Retinal pigment epithelial cell (primary cell): ENCODE data around the gene USP1.

Experiments used
- DNase-seq: peaks from one replicate; pipeline ENCODE4 v3.0.0-alpha.2; 2010; ENCODE audit warnings: low read depth
- H3K4me3 ChIP-seq: 2 replicates; pipeline ENCODE4 v1.5.1; 2011; ENCODE audit warnings: mild to moderate bottlenecking, low read length, control low read depth, moderate library complexity
- TF ChIP-seq, protein P1 (sequence below): conservative IDR thresholded peaks from 2 replicates; pipeline ENCODE4 v1.5.1; 2011; ENCODE audit warnings: low read depth, low read length, control low read depth, inconsistent platforms

USP1 gene, protein sequence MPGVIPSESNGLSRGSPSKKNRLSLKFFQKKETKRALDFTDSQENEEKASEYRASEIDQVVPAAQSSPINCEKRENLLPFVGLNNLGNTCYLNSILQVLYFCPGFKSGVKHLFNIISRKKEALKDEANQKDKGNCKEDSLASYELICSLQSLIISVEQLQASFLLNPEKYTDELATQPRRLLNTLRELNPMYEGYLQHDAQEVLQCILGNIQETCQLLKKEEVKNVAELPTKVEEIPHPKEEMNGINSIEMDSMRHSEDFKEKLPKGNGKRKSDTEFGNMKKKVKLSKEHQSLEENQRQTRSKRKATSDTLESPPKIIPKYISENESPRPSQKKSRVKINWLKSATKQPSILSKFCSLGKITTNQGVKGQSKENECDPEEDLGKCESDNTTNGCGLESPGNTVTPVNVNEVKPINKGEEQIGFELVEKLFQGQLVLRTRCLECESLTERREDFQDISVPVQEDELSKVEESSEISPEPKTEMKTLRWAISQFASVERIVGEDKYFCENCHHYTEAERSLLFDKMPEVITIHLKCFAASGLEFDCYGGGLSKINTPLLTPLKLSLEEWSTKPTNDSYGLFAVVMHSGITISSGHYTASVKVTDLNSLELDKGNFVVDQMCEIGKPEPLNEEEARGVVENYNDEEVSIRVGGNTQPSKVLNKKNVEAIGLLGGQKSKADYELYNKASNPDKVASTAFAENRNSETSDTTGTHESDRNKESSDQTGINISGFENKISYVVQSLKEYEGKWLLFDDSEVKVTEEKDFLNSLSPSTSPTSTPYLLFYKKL

DNA sequence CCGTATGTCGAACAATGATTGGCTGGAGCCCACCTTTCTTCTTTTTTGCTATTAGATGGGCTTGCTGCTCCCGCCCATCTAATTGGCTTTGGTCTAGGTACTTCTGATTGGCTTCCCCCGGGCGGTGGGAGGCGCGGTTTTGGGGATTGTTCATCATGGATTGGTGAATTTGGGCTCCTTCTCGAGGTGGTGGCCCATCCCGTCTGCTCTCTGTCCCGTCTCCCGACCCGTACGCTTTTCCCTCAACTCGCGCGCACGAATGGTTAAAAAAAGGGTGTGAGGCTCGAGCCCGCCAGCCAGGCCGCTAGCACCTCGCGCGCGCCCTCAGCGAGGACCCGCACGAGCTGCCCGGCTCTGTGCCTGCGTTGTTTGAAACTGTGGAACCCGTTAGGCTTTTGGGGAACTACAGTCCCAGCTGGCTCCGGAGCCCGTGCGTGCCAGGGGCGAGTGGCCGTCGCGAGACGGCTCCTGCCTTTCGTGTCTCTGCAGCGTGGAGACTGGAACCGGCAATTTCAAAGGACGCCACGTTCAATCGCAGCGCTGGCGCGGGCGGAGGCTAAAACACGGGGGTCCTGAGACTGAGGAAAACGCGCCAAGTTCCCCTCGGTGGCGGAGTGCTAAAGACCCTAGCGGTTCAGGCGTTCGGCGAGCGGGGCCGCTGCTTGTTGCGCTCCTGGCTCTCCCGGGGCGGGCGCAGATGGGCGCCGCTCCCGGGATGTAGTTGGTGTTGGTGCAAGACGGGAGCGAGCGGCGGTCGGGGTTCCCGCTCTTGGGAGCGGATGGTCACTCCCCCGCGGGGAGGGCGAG, at the start of gene USP1:
USP1 (plus strand) TSS at position 584 of the 807 bp plus-strand sequence. CDS start 2,819 bp downstream, outside the sequence.
- H3K4me3 ChIP-seq: peak within 1 kb of the TSS; percentile 87
- peak; percentile 99 for DNase-seq
- TF ChIP-seq, protein P1, sequence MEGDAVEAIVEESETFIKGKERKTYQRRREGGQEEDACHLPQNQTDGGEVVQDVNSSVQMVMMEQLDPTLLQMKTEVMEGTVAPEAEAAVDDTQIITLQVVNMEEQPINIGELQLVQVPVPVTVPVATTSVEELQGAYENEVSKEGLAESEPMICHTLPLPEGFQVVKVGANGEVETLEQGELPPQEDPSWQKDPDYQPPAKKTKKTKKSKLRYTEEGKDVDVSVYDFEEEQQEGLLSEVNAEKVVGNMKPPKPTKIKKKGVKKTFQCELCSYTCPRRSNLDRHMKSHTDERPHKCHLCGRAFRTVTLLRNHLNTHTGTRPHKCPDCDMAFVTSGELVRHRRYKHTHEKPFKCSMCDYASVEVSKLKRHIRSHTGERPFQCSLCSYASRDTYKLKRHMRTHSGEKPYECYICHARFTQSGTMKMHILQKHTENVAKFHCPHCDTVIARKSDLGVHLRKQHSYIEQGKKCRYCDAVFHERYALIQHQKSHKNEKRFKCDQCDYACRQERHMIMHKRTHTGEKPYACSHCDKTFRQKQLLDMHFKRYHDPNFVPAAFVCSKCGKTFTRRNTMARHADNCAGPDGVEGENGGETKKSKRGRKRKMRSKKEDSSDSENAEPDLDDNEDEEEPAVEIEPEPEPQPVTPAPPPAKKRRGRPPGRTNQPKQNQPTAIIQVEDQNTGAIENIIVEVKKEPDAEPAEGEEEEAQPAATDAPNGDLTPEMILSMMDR: no peak

DNA sequence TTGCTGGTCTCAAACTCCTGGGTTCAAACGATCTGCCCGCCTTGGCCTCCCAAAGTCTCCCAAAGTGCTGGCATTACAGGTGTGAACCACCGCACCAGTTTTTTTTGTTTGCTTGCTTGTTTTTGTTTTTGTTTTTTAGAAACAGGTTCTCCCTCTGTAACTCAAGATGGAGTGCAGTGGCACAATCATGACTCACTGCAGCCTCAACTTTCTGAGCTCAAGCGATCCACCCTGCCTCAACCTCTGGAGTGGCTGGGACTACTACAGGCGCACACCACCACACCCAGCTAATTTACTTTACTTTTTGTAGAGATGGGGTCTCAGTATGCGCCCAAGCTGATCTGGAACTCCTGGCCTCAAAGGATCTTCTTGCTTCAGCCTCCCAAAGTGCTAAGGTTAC, 47.3 kb upstream of the USP1 start:
- TF ChIP-seq, protein P1: no peak
- DNase-seq: no peak
- H3K4me3 ChIP-seq: no peak overlapping the region

DNA sequence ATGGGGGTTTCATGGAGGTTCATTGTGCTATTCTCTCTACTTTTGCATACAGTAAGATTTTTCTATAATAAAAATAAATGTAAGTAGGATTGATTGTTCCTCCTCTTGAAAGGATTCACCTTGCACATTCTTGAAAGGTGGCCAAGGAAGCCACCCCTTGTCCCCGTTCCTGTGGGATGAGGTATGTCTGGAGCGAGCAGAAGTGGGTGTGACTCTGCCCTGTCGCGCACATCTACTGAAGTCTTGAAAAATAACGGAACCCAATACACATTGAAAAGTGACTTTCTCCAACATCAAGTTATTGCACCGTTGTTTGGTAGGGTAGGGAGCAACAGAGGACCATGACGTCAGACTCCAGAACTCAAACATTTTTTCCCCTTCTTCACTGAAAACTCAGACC, 46.8 kb upstream of the USP1 start:
- DNase-seq: no peak
- TF ChIP-seq, protein P1: no peak

DNA sequence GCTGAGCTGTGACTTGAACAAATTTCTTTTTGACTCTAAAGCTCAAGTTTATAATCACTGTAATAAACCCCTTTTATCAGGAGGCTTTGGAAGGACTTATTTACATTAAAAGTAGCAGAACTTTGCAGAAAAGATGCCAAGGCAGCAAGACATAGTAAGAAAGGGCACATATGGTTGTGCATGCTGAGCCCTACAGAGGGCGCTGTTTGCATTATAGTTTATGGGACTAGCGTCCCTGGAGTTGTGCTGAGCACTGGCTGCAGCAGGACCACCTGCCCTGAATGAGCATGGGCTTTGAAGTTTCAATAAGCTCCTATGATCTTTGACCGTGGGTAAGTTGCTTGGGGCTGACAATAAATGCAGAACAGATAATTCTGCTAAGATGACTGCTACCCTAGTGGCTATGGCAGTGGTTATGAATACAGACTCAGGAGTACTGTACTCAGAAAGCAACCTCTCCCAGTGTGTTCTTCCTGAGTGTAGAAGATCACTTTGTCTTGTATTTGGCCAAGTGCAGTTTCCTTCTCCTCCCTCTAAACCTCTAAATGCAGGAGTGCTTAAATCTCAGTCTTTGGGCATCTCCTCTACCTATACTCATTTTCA, 45.4 kb upstream of the USP1 start:
- no peak for DNase-seq
- TF ChIP-seq, protein P1: peak; percentile 70
- no peak overlapping the region for H3K4me3 ChIP-seq

More for the DNA sequence above, 46.8 kb upstream of the USP1 start:
- no peak overlapping the region for H3K4me3 ChIP-seq

DNA sequence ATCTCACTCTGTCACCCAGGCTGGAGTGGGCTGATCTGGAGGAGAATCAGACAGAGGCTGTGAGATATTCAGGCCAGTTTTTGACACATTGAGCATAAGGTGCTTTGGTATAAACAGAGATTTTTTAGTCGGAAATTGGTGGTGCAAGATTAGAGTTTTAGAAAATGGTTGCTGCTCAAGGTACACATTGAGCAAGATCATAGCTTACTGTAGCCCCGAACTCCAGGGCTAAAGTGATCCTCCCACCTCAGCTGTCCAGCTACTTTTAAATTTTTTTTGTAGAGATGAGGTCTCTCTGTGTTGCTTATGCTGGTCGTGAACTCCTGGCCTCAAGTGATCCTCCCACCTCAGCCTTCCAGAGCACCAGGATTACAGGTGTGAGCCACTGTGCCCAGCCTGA, 43.9 kb upstream of the USP1 start:
- H3K4me3 ChIP-seq: no peak overlapping the region
- TF ChIP-seq, protein P1: no peak
- no peak for DNase-seq

DNA sequence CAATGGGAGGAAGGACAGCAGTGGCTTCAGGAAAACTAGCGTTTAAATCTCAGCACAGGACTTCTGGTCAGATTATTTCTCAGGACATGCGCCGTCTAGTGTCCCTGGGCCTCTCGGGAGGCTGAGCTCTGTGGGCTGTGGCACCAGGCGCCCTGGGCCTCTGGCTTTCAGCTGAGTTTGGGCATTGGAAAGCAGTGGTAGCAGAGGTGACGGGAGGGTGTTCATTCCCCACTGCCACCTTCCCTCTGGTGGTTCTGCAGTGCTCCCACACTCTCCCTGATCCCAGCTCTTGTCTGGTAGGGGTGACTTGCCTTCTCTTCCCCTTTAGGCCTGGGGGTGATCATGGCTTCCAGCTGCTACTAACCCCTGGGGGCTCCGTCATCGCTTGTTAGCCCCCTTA, 42.2 kb upstream of the USP1 start:
- no peak for DNase-seq
- H3K4me3 ChIP-seq: no peak overlapping the region
- TF ChIP-seq, protein P1: no peak
